ENCODE data around the gene DCANP1.

GRCh38 chr5:135471726-135472125 is 24.6 kb upstream of the DCANP1 start:
- TF ChIP-seq EZH2phosphoT487 (IDR thresholded peaks at IDR 0.05; ENCODE audit: borderline replicate concordance) (no peak), REST (IDR thresholded peaks at IDR 0.05; ENCODE audit: low read depth) (no peak), CTCF (IDR thresholded peaks at IDR 0.05 in 2 of 3, conservative IDR thresholded peaks at IDR 0.05 in 1 of 3; ENCODE audit: borderline replicate concordance in 1 of 3, insufficient read depth in 1 of 3, low read depth in 2 of 3, low read length in 2 of 3) (no peak), JUND (IDR thresholded peaks at IDR 0.05) (no peak), EZH2 (IDR thresholded peaks at IDR 0.05) (no peak), MAX (IDR thresholded peaks at IDR 0.05) (no peak), YY1 (IDR thresholded peaks at IDR 0.05; ENCODE audit: extremely low read depth, insufficient replicate concordance, low read depth, low read length) (no peak), POLR2AphosphoS5 (IDR thresholded peaks at IDR 0.05; ENCODE audit: low read depth, low read length) (no peak), SP1 (IDR thresholded peaks at IDR 0.05; ENCODE audit: low read depth) (no peak), CEBPB (IDR thresholded peaks at IDR 0.05; ENCODE audit: low read depth) (no peak), ATF3 (IDR thresholded peaks at IDR 0.05) (no peak), ZBTB33 (IDR thresholded peaks at IDR 0.05; ENCODE audit: extremely low read depth, insufficient replicate concordance, low read length) (no peak), ZNF274 (IDR thresholded peaks at IDR 0.05; ENCODE audit: low read depth, low read length) (no peak), SIN3A (IDR thresholded peaks at IDR 0.05; ENCODE audit: low read depth) (no peak)
